HepG2 (cell line): ENCODE results near the gene ING1. TPM values are rescaled to one million over a fixed set of nuclear protein-coding genes. Genes with fewer than 3 reads are reported as not detected.

Experiments used
- CREB1 ChIP-seq, 2 experiments: fragments of 450-650 bp in 1 of 2; IDR thresholded peaks; 2 replicates each; pipeline ENCODE4 v1.6.1; 2016 to 2017; ENCODE audit warnings: control low read depth in 1 of 2, mild to moderate bottlenecking in 1 of 2, missing compliant biosample characterization in 1 of 2, missing genetic modification characterization in 1 of 2
- CSRNP2 ChIP-seq: sonication (generic); formaldehyde crosslinking; conservative IDR thresholded peaks from 2 replicates; pipeline ENCODE4 v1.8.0; 2022; ENCODE audit warnings: low read depth, missing genetic modification reagents
- DZIP1 ChIP-seq: sonication (generic); formaldehyde crosslinking; IDR thresholded peaks from 2 replicates; pipeline ENCODE4 v1.5.0; 2020; ENCODE audit warnings: mild to moderate bottlenecking, missing genetic modification reagents
- GMEB1 ChIP-seq: sonication (generic); formaldehyde crosslinking; IDR thresholded peaks from 2 replicates; pipeline ENCODE4 v1.5.1; 2020; ENCODE audit warnings: missing genetic modification reagents, mild to moderate bottlenecking, borderline replicate concordance
- PBX2 ChIP-seq: IDR thresholded peaks from 2 replicates; pipeline ENCODE4 v1.6.1; 2016; ENCODE audit warnings: control low read depth
- RFXAP ChIP-seq: sonication (generic); formaldehyde crosslinking; IDR thresholded peaks from 2 replicates; pipeline ENCODE4 v1.4.0; 2020; ENCODE audit warnings: missing genetic modification reagents, borderline replicate concordance
- ZFAT ChIP-seq: sonication (generic); formaldehyde crosslinking; conservative IDR thresholded peaks from 2 replicates; pipeline ENCODE4 v1.8.1; 2023; ENCODE audit warnings: missing genetic modification reagents, inconsistent platforms
- ZFP82 ChIP-seq: sonication (generic); formaldehyde crosslinking; IDR thresholded peaks from 2 replicates; pipeline ENCODE4 v1.5.1; 2020; ENCODE audit warnings: mild to moderate bottlenecking, missing genetic modification reagents, borderline replicate concordance
- ZMAT5 ChIP-seq: sonication (generic); formaldehyde crosslinking; IDR thresholded peaks from 2 replicates; pipeline ENCODE4 v1.5.0; 2020; ENCODE audit warnings: mild to moderate bottlenecking, low read depth, missing genetic modification reagents, borderline replicate concordance
- ZNF234 ChIP-seq: sonication (generic); formaldehyde crosslinking; conservative IDR thresholded peaks from 2 replicates; pipeline ENCODE4 v1.5.1; 2020; ENCODE audit warnings: mild to moderate bottlenecking, missing genetic modification reagents
- ZNF263 ChIP-seq: sonication (generic); formaldehyde crosslinking; IDR thresholded peaks from 2 replicates; pipeline ENCODE4 v1.4.0; 2020; ENCODE audit warnings: missing genetic modification reagents
- ZNF280B ChIP-seq: sonication (generic); formaldehyde crosslinking; IDR thresholded peaks from 2 replicates; pipeline ENCODE4 v1.5.0; 2020; ENCODE audit warnings: missing genetic modification reagents, mild to moderate bottlenecking, borderline replicate concordance
- ZNF280D ChIP-seq: sonication (generic); formaldehyde crosslinking; IDR thresholded peaks from 2 replicates; pipeline ENCODE4 v1.5.1; 2020; ENCODE audit warnings: mild to moderate bottlenecking, missing genetic modification reagents
- ZNF335 ChIP-seq: sonication (generic); formaldehyde crosslinking; IDR thresholded peaks from 2 replicates; pipeline ENCODE4 v1.4.0; 2020; ENCODE audit warnings: missing genetic modification reagents
- ZNF563 ChIP-seq: sonication (generic); formaldehyde crosslinking; IDR thresholded peaks from 2 replicates; pipeline ENCODE4 v1.8.0; 2022; ENCODE audit warnings: mild to moderate bottlenecking, moderate library complexity, missing genetic modification reagents
- polyA plus RNA-seq, 8 experiments: library from polyadenylated mRNA; depleted of rRNA in 3 of 8; stranded (reverse) in 7 of 8; unstranded in 1 of 8; fragments of >200 nt; fragmentation: Illumina TruSeq in 4 of 8; extraction: Trizol in 4 of 8; gene quantifications; 2 replicates each; pipeline versions ENCODE4 v1.2.1 to v1.2.3, GENCODE V29; 2011 to 2016; ENCODE audit warnings: low read depth in 4 of 8, missing spikeins in 1 of 8, mixed read lengths in 1 of 8; ENCODE audit not compliant: insufficient read depth in 1 of 8
- total RNA-seq, 5 experiments: library from RNA; depleted of rRNA; stranded (reverse); fragments of >200 nt; fragmentation: Illumina TruSeq; extraction: Trizol; gene quantifications; 2 replicates each; pipeline ENCODE4 v1.2.3, GENCODE V29; 2016; ENCODE audit warnings: low read depth in 1 of 5

Gene ING1
- total and polyA plus RNA-seq, 2 of the 13 experiments (the other 11 are each of a cell fraction or from before 2014, with no cell fraction given) = 8.1 to 16.1 TPM

GRCh38 chr13:110712081-110712848 is 1.2 kb upstream of the ING1 start (continued):
- TF ChIP-seq ZMAT5 (no peak), ZNF335 (CRISPR knock-in tag) (no peak), DZIP1 (CRISPR knock-in tag) (no peak), RFXAP (CRISPR knock-in tag) (no peak), ZNF280D (CRISPR knock-in tag) (no peak), PBX2 (CRISPR knock-in tag) (no peak), GMEB1 (CRISPR knock-in tag) (no peak), ZFP82 (CRISPR knock-in tag) (no peak), ZFAT (no peak), ZNF280B (CRISPR knock-in tag) (0 out of 2 replicates have a peak, but pooled peaks have one; percentile 32), ZNF563 (CRISPR knock-in tag) (peak; percentile 55; the same call in 1 of the 2 replicates), ZNF263 (CRISPR knock-in tag) (no peak), ZNF234 (CRISPR knock-in tag) (no peak), CREB1 (IDR thresholded peaks at IDR 0.05) (no peak), CREB1 (CRISPR knock-in tag; IDR thresholded peaks at IDR 0.05) (no peak), CSRNP2 (CRISPR knock-in tag) (no peak)
